IPS-18a (cell line): ENCODE results near the gene KLHL10.
"Not testable (repeated sequence)": the region's sequence is repeated elsewhere in the genome, so short reads cannot be mapped to it uniquely, and the experiment has no call there.

Source experiments
- H3K27ac ChIP-seq: one replicate; pipeline ENCODE4 v1.5.1; 2013; ENCODE audit warnings: low read length
- H3K27me3 ChIP-seq: one replicate; pipeline ENCODE4 v1.6.1; 2013; ENCODE audit warnings: mild to moderate bottlenecking, low read length; ENCODE audit not compliant: control insufficient read depth, insufficient read depth
- H3K36me3 ChIP-seq: one replicate; pipeline ENCODE4 v1.6.1; 2013; ENCODE audit warnings: low read depth, low read length; ENCODE audit not compliant: control insufficient read depth
- H3K4me1 ChIP-seq: one replicate; pipeline ENCODE4 v1.6.1; 2013; ENCODE audit warnings: low read depth, low read length; ENCODE audit not compliant: control insufficient read depth
- H3K4me3 ChIP-seq: one replicate; pipeline ENCODE4 v1.5.1; 2013; ENCODE audit warnings: low read length
- H3K9ac ChIP-seq: one replicate; pipeline ENCODE4 v1.6.1; 2013; ENCODE audit warnings: mild to moderate bottlenecking, low read length, moderate library complexity
- H3K9me3 ChIP-seq: one replicate; pipeline ENCODE4 v1.6.1; 2013; ENCODE audit warnings: low read depth, low read length; ENCODE audit not compliant: control insufficient read depth

Gene KLHL10

GRCh38 chr17:41836550-41837196 is 952 bp upstream of the KLHL10 start:
- peaks cover 7% of the 10 kb centered on the region for H3K27me3 ChIP-seq
- H3K4me1 ChIP-seq = peaks cover 5% of the 10 kb centered on the region
- no peak overlapping the region for H3K27ac ChIP-seq
- no peaks in the 10 kb centered on the region for H3K9me3 ChIP-seq
- H3K4me3 ChIP-seq = peak overlapping the region; percentile 79
- H3K36me3 ChIP-seq = peaks cover 19% of the 10 kb centered on the region
- no peak overlapping the region for H3K9ac ChIP-seq

GRCh38 chr17:41839448-41839847 is 1.8 kb downstream of the KLHL10 start:
- not testable (repeated sequence) for H3K27ac ChIP-seq, H3K27me3 ChIP-seq, H3K36me3 ChIP-seq, H3K9me3 ChIP-seq, H3K9ac ChIP-seq, H3K4me1 ChIP-seq, H3K4me3 ChIP-seq

GRCh38 chr17:41840781-41841180 is 3.2 kb downstream of the KLHL10 start:
- not testable (repeated sequence) for H3K27me3 ChIP-seq, H3K27ac ChIP-seq, H3K4me1 ChIP-seq, H3K9ac ChIP-seq, H3K4me3 ChIP-seq, H3K9me3 ChIP-seq, H3K36me3 ChIP-seq

GRCh38 chr17:41844971-41845370 is 7.3 kb downstream of the KLHL10 start:
- Histone ChIP-seq H3K27ac (no peak overlapping the region), H3K4me3 (no peak overlapping the region), H3K27me3 (no peaks in the 10 kb centered on the region), H3K36me3 (no peaks in the 10 kb centered on the region), H3K4me1 (no peaks in the 10 kb centered on the region), H3K9me3 (no peaks in the 10 kb centered on the region), H3K9ac (no peak overlapping the region)

- H3K27me3 ChIP-seq = no peaks in the 10 kb centered on the region
- no peaks in the 10 kb centered on the region for H3K9me3 ChIP-seq
- no peaks in the 10 kb centered on the region for H3K4me1 ChIP-seq
- no peak overlapping the region for H3K4me3 ChIP-seq
- H3K9ac ChIP-seq = no peak overlapping the region
- no peak overlapping the region for H3K27ac ChIP-seq
- H3K36me3 ChIP-seq = peaks cover 10% of the 10 kb centered on the region
These were observed 11.2 kb downstream of the KLHL10 start for GRCh38 chr17:41848788-41849187.

GRCh38 chr17:41849251-41849990 is 11.8 kb downstream of the KLHL10 start:
- Histone ChIP-seq H3K4me1 (no peaks in the 10 kb centered on the region), H3K27ac (no peak overlapping the region), H3K9me3 (no peaks in the 10 kb centered on the region), H3K36me3 (peaks cover 16% of the 10 kb centered on the region), H3K27me3 (no peaks in the 10 kb centered on the region), H3K4me3 (no peak overlapping the region), H3K9ac (no peak overlapping the region)

- H3K36me3 ChIP-seq = peaks cover 20% of the 10 kb centered on the region
- H3K4me1 ChIP-seq = not testable (repeated sequence)
These were observed 13.8 kb downstream of the KLHL10 start for GRCh38 chr17:41851382-41851781.

GRCh38 chr17:41860254-41860931 is 22.8 kb downstream of the KLHL10 start:
- Histone ChIP-seq H3K36me3 (no peaks in the 10 kb centered on the region), H3K27me3 (no peaks in the 10 kb centered on the region), H3K9ac (no peak overlapping the region), H3K4me1 (peaks cover 23% of the 10 kb centered on the region), H3K4me3 (peak overlapping the region; percentile 29), H3K9me3 (no peaks in the 10 kb centered on the region), H3K27ac (no peak overlapping the region)

More at GRCh38 chr17:41851382-41851781, 13.8 kb downstream of the KLHL10 start:
- H3K9me3 ChIP-seq, H3K27me3 ChIP-seq, H3K9ac ChIP-seq, H3K4me3 ChIP-seq, H3K27ac ChIP-seq: not testable (repeated sequence)

GRCh38 chr17:41863074-41863848 is 25.6 kb downstream of the KLHL10 start:
- no peaks in the 10 kb centered on the region for H3K9me3 ChIP-seq
- H3K27me3 ChIP-seq = no peaks in the 10 kb centered on the region
- H3K27ac ChIP-seq = no peak overlapping the region
- peaks cover 23% of the 10 kb centered on the region for H3K4me1 ChIP-seq
- peaks cover 14% of the 10 kb centered on the region for H3K36me3 ChIP-seq
- peak overlapping the region; percentile 78 for H3K4me3 ChIP-seq
- H3K9ac ChIP-seq = no peak overlapping the region

- Histone ChIP-seq H3K27me3 (no peaks in the 10 kb centered on the region), H3K9ac (peak overlapping the region; percentile 90), H3K4me1 (peaks cover 23% of the 10 kb centered on the region), H3K9me3 (no peaks in the 10 kb centered on the region), H3K4me3 (peak overlapping the region; percentile 78), H3K27ac (peak overlapping the region; percentile 35), H3K36me3 (peaks cover 24% of the 10 kb centered on the region)
These were observed 26.8 kb downstream of the KLHL10 start for GRCh38 chr17:41864498-41864835.

- peak within 1 kb of the TSS; percentile 35 for H3K27ac ChIP-seq
- H3K4me3 ChIP-seq = peak within 1 kb of the TSS; percentile 78
- H3K4me1 ChIP-seq = peaks cover 21% of the 10 kb centered on the region
- H3K9me3 ChIP-seq = no peaks in the 10 kb centered on the region
- H3K9ac ChIP-seq = peak within 1 kb of the TSS; percentile 90
- peaks cover 29% of the 10 kb centered on the region for H3K36me3 ChIP-seq
- no peaks in the 10 kb centered on the region for H3K27me3 ChIP-seq
These were observed 27.4 kb downstream of the KLHL10 start, which contains the start of gene KLHL11 for GRCh38 chr17:41864836-41865595. Gene KLHL11 (minus strand): TSS chr17:41865423. CDS start chr17:41865370, 53 bp downstream.
